Stimulated activated CD8-positive, alpha-beta memory T cell treated with anti-CD3 and anti-CD28 coated beads, Interleukin-7, amount 100 ng/mL, for 48 hours (primary cell): ENCODE results near the gene LTO1.

Source experiments
- DNase-seq, 2 donors: peaks; one replicate each; pipeline ENCODE4 v3.0.0-alpha.2; 2020; ENCODE audit warnings: low read depth in 1 of 2; ENCODE audit errors: extremely low read depth in 1 of 2

LTO1 gene, protein sequence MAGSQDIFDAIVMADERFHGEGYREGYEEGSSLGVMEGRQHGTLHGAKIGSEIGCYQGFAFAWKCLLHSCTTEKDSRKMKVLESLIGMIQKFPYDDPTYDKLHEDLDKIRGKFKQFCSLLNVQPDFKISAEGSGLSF

DNA sequence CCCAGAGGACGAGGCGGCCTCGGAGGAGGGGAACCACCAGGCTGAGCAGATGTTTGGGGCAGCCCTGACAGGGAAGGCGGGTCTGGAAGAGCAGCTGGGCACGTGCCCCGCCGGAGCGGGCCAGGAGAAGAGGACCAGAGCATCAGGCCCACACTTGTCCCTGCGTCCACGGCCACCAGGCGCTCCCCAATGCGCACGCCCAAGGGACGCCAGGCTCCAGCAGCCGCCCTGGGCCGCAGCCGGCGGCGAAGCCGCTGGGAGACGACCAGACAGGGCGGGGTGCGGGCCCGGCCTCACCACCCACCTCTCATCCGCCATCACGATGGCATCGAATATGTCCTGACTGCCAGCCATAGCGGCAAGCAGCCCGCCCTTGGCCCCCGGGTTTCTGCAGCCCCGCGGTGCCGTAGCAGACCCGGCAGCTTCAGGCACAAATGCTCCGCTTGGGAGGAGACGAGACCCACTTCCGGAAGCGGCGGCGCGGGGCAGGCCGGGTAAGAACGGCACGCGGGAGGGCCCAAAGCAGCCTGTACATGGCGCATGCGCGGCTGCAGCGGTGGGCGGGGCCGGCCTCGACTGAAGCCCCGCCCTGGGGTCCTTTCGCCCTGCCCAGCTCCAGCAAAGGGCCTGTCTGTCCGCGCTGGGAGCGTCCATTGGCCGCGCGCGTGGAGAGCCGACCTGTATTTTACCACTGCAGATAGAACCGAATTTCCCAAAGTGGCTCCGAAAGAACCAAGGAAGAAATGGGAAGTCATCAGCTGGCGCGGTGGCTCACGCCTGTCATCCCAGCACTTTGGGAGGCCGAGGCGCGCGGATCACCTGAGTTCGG lies at the start of gene LTO1:
LTO1 (minus strand) TSS at position 468 of the 829 bp plus-strand sequence; CDS start at position 354, 114 bp downstream.
- DNase-seq = peak; percentile 89 to 90

DNA sequence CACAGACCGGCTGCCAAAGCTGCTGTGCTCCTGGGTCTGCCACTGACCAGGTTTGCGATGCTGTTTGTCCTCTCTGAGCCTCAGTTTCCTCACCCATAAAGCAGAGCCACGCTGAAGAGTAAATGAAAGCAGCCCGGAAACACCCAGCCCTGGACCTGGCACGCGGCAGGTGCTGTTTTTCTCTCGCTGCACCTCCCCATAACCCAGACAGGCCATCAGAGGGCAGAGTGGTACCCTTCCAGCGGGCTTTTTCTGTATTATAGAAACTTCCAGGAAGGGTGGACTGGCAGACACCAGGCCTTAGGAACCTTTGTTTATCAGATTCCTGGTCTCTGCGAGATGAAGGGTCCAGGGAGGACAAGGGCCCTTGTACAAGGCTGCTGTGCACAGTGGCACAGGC lies 46.6 kb upstream of the LTO1 start:
- DNase-seq = no peak

DNA sequence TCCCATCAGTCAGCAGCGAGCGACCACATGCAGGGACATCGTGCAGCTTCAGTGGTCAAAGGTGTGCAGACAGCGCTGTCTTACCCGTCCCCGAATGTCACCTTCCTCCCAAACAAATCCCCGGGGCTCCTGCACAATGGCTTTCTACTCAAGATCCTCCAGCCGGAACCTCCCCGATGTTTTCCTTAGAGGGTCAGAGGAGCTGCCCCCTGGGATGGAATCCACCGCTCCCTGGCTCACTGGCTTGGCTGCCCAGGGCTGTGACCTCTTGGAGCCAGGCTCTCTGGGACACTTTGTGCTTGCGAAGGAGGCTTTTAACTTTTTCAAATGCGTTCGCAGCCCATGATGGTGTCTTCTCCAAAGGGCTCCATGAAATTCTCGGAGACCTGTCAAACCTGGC lies 46.0 kb upstream of the LTO1 start:
- DNase-seq = no peak

DNA sequence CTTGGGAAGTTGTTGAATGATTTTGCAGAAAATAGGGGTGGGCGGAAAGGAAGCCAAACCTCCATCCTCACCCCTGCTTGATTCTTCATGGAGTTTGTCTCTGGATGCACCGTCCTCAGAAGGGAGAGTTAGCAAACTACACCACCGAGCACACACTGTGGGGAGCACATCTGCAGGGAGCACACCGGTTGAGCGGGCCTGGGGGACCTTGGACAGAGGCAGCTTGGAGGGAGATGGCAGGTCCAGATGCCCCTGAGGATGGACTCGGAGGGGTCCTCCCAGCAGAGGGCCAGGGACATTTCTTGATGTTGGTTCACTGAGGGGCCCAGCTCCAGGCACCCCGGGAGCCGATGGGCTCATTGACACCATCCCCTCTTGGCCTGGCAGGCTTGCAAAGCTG lies 43.8 kb upstream of the LTO1 start:
- no peak for DNase-seq

DNA sequence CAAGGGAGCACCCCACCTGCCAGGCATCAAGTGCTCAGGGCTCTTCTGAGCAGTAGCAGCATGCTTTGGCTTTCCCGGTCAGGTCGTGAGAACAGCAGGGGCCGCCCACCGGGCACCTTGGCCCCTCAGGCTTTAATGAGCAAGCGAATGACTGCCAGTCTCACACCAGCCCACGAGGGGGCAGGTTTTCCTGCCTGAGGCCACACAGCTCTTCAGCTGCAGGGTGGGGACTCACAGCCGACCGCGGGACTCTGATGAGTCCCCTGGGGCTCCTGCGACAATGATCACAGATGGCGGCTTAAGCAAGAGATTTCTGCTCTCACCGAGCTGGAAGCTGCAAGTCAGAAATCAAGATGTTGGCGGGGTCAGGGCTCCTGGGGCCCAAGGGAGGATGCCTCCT lies 43.0 kb upstream of the LTO1 start:
- peak in 1 of 2 donors; percentile 6 for DNase-seq

DNA sequence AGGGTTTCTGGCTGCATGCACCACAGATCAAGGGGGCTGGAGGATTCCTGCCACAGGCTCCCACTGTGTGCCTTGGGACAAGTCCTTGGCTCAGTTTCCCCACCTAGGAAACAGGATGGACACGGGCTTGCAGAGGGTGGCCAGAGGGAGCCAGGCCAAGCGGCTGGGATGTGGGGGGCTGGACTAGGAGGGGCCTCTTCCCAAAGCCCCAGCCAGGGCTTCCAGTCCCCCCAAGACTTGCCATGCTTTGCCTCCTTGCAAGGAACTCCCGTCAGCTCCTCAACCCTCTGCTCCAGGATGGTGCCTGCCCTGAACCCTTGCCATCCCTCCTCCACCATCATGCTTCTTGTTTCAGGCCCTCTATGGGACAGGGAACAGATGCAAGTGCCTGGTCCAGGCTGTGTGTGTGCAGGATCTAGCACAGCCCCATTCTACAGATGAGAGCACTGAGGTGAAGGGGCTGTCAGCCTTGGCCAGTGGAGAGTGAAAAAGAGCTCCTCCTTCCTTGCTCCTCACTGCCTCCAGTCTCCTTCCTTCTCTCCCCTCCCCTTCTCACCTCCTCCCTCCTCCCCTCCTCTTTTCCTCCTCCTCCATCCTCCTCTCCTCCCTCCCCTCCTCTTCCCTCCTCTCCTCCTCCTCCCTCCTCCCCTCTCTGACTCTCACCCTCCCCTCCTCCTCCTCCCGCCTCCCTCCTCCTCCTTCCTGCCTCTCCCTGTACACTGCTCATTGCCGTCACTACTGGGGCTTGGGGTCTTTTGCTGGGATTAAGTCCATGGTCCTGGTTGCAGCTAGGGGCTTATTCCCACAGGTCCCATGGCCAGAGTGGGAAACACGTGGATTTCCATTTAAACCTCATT lies 42.0 kb upstream of the LTO1 start:
- no peak for DNase-seq

DNA sequence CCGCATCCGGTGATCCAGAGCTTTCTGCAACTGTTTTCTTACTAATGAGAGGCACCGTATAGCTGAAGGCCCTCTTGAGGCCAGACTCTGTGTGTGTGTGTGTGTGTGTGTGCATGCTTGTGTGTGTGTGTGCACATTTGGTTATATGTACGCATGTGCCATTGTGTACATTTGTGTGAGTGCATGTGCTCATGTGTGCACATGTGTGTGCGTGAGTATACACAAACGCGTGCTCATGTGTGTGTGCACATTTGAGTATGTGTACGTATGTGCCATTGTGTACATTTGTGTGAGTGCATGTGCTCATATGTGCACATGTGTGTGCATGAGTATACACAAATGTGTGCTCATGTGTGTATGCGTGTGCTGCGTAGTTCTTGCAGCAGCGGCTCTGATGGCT lies 40.9 kb upstream of the LTO1 start:
- no peak for DNase-seq

DNA sequence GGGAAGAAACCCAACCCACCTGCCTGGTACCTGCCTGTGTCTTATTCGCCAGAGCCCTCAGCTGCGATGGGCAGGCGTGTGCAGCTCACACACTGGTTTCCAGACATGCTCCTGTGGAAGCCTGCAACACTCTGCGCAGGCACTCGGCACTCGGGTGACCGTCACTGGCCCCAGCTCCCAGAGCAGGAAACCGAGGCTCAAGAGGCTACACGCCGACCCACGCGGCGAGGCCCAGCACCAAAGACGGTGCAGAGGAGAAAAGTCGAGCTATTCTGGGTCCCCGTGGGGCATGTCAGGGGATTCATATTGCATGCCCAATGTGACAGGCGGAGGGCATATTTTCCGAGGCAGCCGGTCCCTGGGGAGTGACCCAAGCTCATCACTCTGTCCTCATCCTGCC lies 40.3 kb upstream of the LTO1 start:
- no peak for DNase-seq

DNA sequence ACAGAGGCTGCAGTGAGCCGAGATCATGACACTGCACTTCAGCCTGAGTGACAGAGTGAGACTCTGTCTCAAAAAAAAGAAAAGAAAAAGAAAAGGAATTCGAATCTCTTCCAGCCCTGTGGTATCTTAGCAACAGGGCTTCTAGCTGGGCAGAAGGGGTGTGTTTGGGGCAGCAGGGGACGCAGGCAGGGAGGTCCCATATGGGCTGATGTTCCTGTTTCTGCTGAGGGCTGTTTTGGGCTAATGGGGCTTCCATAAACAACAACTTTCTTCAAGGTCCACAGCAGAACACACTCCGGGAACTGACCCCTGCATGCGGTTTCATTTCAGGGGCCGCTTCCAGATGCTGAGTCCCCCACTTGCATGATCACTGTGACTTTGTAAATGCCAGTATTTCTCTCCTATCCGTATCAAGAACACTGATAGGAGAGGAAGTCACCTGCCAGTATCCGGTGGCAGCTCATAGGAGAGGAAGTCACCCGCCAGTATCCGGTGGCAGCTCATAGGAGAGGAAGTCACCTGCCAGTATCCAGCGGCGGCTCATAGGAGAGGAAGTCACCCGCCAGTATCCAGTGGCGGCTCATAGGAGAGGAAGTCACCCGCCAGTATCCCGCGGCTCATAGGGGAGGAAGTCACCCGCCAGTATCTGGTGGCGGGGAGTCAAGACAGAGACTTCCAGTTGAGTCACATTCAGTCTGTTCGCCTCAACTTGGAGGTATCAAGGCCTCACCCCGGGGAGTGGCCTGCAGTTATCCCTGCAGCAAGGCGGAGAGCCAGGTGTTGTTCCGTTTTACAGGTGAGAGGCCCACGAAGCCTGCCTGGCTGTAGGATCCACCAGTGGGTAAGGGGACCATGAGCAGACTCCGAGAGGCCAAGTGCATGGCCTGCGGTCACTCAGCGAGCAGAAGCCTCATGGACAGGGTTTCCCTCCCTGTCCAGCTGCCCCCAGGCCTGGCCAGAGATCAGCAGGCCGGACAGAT lies 37.0 kb upstream of the LTO1 start:
- no peak for DNase-seq

DNA sequence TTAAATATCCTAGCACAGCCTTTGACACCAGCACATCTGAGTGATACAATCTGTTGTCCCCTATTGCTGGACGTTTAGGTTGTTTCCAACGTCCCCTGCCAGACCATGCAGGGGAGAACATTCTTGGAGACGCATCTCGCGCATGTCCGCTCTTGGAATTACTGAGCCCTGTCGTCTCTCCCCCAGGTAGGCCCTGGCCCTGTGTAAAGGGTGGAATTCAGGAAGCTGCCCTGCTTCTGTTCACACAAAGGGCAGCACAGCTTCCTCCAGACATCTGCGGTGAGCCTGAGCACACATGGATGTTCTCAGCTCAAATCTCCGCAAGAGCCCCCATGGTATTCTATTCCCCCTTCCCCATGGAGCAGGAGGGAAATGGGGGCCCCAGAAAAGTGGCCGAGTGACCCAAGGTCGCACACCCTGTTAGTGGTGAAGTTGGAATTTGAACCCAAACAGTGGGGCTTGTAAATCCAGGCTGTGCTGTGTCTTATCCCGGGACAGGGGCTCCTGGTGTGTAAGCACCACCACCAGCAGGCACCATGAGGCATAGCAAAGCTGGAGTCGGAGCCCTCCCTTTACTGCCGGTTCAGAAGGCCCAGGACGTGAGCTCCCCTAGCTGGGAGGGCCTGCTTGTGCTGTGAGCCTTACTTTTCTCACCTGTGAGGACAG lies 33.7 kb upstream of the LTO1 start:
- no peak for DNase-seq

DNA sequence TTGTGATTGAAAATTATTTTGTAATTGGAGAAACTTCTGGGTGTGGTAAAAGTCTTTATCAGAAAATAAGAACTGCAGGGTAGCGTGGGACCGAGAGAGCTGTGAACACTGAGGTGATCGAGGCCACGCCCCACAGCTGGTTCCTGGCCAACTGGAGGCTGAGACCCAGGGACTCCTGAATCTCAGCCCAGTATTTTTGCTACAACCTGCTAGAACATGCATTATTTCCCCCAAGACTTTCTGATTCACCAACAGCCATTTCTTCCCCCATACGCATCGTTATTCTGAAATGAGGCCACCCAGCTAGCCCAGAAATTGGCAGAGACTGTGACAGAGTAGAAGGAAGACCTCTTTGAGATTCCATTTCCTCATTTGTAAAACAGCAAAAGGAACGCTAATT lies 32.0 kb upstream of the LTO1 start:
- DNase-seq = no peak

DNA sequence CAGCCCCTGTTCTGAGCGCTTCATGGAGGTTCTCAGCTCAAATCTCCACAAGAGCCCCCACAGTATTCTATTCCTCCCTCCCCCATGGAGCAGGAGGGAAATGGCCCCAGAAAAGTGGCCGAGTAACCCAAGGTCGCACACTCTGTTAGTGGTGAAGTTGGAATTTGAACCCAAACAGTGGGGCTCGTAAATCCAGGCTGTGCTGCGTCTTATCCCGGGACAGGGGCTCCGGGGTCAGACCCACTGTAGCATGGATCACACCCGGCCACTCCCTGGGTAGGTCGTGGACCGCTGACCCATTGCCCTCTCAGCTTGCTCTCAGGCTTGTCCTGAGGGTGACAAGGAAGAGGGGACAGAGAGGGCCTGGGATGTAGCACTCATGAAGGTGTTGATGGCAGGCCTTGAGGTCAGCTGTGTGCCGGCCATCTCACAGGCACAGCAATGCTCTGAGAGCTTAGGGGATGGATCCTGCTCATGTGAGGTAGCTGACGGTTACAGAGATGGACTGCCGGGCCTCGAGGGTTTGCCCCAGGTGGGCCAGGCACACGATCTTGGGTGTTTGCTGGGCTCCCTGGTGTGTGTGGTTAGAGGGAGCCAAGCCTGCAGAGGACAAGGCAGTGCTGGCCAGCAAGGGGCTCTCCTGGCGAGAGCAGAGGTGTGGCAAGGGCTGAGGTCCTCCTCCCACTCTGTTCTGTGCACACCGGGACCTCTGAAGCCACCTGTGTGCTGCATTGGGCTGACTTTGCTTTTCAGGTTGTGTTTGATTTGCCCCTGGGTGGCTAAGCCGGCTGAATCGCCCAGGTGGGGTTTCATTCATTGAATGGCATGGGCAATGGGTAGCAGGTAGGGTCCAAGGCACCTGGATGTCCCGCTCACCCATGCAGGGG lies 31.0 kb upstream of the LTO1 start:
- DNase-seq = no peak

DNA sequence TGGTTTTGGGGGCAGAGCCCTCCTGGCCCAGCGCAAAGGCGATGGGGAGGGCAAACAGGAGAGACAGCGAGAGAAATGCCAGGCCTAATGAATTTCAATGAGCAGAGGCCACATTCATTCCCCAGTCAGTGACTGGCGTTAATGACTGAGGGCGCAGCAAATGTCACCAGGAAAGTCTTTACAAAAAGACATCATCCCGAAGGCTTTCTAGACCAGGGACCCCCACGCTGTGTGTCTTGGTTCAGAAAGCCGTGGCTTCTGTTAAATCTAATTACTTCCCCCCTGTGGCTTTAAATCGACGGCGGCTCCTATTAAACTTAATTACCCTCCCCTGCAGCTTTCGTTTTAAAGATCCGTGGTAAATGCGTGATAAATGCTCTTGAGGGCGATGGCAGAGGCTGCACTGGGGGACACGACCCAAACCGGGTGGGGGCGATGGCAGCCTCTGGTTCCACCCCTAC lies 30.2 kb upstream of the LTO1 start:
- no peak for DNase-seq

DNA sequence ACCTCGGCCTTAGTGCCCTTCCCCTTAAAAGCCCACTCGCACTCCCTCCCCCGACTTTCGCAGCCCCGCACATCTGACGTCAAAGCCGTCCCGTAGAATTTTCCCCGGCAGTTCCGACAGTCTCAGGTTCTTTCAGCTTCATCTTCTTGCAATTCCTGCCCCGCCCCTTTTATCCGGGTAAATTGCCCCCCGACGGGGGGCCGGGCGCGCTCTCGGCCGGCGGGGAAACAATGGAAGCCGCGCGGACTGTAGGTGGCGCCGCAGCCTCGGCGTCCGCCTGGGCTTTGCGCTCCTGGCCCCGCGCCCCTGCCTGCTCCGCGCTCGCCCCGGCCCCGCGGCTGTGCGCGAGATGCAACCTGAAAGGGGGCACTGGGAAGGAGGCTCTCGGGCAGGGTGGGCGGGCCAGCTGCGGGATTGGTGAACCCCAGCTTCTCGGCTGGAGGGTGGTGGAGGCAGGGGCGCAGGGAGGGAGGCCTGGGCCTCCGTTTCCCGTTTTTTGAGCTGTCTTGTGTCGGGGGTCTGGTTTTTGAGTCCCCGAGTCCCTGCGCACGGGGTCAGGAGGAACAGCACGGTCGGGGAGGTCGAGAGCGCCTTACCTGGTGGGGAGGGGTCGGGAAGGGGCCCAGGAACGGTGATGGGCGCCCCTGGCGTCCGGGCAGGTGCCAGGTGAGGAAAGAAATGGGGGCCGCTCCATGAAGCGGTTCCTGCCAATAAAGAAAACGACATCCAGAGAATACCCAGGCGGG lies 29.5 kb upstream of the LTO1 start:
- no peak for DNase-seq

DNA sequence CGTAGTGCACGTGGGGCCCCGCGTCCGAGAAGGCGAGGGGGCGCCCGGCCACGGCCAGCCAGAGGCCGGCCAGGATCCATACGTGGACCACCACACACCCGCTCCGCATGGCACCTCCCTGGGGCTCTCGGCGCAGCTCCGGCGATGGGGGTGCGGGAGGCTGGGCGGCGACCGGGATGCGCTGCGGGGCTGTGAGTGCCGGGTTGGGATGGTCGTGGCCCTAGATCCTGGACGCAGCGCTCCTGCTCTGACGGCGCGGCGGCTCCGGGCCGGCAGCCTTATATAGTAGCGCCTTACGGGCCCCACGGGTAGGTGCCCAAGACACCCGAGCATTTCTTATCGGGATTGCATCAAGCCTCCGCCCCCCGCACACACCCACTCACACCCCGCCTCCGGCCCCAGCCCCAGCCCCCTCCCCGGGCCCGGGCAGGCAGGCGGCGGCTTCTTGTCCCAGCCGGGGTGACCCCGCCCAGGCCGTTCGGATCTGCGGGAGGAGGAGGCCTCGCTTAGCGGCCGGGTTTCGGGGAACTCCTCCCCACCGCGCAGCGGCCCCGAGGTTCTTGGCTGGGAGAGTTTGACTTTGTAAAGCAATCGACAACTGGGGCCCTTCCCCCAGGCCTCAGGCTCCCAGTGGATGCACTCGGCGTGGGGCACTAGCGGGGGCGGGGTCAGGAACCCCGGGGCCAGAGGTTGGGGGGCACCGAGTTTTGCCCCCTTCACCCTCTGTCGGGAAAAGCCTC lies 28.8 kb upstream of the LTO1 start, which contains the start of gene FGF19:
FGF19 (minus strand) TSS at position 255 of the 740 bp plus-strand sequence; CDS start at position 109, 146 bp downstream.
- DNase-seq = no peak

DNA sequence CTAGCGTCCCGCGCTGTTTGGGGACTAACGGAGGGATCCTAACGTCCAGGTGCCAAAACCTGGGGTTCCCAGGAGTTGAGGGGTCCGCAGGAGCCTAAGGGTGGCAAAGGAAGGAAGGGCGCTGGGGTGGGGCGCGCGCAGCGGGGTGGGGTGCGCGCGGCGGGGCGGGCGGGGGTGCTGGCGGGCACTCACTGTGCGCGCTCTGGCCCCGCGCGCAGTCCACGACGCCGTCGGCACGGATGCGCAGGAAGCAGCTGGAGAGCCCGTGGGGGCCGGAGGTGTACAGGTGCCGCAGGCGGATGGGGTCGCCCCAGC lies 28.3 kb upstream of the LTO1 start:
- no peak for DNase-seq

DNA sequence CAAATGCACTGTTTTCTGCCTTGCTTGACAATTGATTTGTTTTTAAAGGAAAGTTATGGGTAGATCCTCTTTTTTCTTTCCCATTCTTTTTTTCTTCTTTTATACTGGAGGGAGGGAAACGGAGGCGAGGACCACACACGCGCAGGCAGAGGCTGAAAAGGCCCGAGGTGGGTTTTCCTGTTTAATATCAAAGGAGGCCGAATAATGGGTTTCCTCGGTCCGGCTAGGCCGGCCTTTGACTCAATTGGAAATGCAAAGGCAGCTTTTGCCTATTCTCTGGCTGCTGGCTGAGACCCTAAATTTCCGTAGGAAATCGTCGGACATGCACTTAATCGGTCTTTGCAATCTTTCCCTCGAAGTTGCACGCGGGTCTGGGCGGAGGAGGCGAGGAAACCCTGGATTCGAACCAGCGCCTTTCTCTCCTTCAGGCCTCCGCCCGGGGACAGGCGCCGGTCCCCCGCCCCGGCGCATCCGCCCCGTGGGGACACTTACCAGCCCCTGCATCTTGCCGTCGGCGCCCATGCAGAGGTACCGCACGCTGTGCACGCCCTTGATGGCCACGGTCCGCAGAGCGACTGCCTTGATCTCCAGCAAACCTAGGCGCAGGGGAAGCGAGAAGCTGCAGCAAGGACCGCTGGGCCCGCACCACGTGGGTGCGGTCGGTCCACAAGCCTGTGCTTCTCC lies 27.8 kb upstream of the LTO1 start:
- DNase-seq = no peak
